Mucosa of stomach (tissue), 1 donor: ENCODE results near the gene RGS12.

Experiments
- H3K27me3 ChIP-seq: one replicate; pipeline ENCODE4 v1.7.0; 2013; ENCODE audit warnings: mild to moderate bottlenecking, low read length; ENCODE audit not compliant: control insufficient read depth, insufficient read depth
- H3K36me3 ChIP-seq: one replicate; pipeline ENCODE4 v1.7.0; 2013; ENCODE audit warnings: low read length; ENCODE audit not compliant: control insufficient read depth, insufficient read depth
- H3K4me1 ChIP-seq: one replicate; pipeline ENCODE4 v1.7.0; 2013; ENCODE audit warnings: mild to moderate bottlenecking, low read length; ENCODE audit not compliant: control insufficient read depth, insufficient read depth
- H3K4me3 ChIP-seq: one replicate; pipeline ENCODE4 v1.7.0; 2013; ENCODE audit warnings: low read length
- H3K9ac ChIP-seq: one replicate; pipeline ENCODE4 v1.7.0; 2013; ENCODE audit warnings: mild to moderate bottlenecking, low read length, moderate library complexity
- H3K9me3 ChIP-seq: one replicate; pipeline ENCODE4 v1.7.0; 2013; ENCODE audit warnings: mild to moderate bottlenecking, low read length, moderate library complexity; ENCODE audit not compliant: control insufficient read depth
- donor health status: Pancreatic carcinoma.

RGS12 gene

DNA sequence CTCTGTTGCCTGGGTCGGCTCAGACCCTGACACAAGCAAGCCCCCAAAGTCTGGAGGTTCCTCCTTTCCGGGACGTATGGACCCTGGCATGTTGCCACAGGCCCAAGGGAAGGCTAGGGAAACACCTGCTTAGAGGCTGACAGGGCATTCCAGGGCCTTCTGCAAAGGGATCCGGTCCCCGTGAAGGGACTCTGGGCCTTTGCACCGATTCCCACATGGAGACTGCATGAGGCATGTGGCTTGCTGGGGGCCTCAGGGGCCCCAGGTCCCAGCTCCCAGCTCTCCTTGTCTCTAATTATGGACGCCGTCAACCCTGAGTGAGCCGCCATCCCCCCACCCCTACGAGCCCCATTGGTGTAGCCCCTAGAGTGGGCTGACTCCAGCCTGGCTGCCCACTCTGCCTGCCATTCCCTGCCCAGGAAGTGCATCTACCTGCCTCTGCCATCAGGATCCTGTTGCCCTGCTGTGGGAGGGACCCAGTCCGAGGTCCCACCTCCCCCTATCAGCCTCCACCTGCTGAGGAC is 4.2 kb upstream of the RGS12 start:
- Histone ChIP-seq H3K4me1 (peaks cover 19% of the 10 kb centered on the region), H3K36me3 (no peaks in the 10 kb centered on the region), H3K9me3 (no peaks in the 10 kb centered on the region)

DNA sequence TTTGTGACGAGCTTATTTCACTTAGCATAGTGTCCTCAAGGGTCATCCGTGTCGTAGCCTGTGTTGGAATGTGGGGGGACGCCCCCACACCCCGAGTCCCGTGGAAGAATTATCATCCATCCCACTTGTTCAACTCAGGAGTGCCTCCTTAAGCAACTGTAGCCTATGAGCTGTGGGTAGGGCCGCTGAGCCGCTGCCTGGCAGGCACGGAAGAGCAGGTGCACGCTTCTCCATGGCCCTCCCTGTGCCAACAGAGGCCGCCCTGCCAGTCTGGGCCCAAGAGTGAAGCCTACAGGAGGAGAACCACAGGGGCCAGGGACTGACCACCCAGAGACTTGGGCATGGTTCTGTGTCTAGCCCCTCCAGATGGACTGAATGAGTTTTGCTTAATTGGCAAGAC is 2.3 kb upstream of the RGS12 start:
- Histone ChIP-seq H3K27me3 (peaks cover 22% of the 10 kb centered on the region), H3K4me3 (no peak overlapping the region), H3K36me3 (no peaks in the 10 kb centered on the region), H3K9ac (no peak overlapping the region), H3K4me1 (peaks cover 21% of the 10 kb centered on the region), H3K9me3 (no peaks in the 10 kb centered on the region)

More for the DNA sequence above, 4.2 kb upstream of the RGS12 start:
- no peak overlapping the region for H3K4me3 ChIP-seq
- H3K9ac ChIP-seq, result no peak overlapping the region
- peaks cover 33% of the 10 kb centered on the region for H3K27me3 ChIP-seq

DNA sequence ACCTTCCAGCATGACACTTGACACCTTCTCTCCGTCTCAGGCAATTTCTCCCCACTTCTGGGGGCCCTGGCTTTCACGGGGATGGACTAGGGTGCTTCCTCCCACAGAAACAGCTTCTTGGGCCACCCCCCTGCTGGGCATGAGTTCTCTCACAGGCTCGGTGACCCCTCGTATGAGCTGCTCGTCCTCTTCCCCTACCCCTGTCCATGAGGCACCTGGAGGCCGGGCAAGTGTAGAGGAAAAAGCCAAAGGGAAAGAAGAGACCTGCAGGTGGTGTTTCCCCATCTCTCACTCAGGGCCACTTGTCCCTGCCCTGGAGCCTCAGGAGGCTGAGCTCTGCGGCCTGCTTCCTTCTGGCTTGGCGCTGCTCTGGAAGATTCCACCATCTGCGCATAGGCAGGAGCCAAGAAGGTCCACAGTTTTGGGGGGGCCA is 1.9 kb upstream of the RGS12 start:
- H3K36me3 ChIP-seq, result no peaks in the 10 kb centered on the region
- H3K27me3 ChIP-seq, result peaks cover 18% of the 10 kb centered on the region
- H3K4me3 ChIP-seq, result no peak overlapping the region
- H3K9ac ChIP-seq, result no peak overlapping the region
- H3K4me1 ChIP-seq, result peaks cover 21% of the 10 kb centered on the region
- no peaks in the 10 kb centered on the region for H3K9me3 ChIP-seq

DNA sequence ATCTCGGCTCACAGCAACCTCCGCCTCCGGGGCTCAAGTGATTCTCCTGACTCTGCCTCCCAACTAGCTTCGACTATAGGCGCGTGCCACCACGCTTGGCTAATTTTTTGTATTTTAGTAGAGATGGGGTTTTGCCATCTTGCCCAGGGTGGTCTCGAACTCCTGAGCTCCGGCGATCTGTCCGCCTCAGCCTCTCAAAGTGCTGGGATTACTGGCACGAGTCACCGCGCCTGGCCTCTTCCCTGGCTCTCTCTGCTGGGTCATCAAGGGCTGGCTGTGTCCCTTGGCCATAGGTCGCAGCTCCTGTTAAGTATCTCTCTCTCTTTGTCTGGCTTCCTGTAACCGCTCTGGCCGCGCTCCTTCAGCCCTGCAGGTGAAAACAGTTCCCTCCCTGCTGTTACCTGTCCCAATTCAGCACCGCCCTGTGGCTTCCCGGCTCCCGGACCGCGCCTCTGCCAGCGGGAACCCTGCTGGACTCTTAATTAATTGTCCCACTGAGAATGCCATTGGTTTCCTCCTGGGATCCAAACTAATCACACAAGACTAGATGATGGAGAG is 1.3 kb upstream of the RGS12 start:
- Histone ChIP-seq H3K9ac (peak overlapping the region; percentile 56), H3K36me3 (no peaks in the 10 kb centered on the region), H3K27me3 (peaks cover 12% of the 10 kb centered on the region), H3K4me1 (peaks cover 21% of the 10 kb centered on the region), H3K4me3 (peak overlapping the region; percentile 23), H3K9me3 (no peaks in the 10 kb centered on the region)

DNA sequence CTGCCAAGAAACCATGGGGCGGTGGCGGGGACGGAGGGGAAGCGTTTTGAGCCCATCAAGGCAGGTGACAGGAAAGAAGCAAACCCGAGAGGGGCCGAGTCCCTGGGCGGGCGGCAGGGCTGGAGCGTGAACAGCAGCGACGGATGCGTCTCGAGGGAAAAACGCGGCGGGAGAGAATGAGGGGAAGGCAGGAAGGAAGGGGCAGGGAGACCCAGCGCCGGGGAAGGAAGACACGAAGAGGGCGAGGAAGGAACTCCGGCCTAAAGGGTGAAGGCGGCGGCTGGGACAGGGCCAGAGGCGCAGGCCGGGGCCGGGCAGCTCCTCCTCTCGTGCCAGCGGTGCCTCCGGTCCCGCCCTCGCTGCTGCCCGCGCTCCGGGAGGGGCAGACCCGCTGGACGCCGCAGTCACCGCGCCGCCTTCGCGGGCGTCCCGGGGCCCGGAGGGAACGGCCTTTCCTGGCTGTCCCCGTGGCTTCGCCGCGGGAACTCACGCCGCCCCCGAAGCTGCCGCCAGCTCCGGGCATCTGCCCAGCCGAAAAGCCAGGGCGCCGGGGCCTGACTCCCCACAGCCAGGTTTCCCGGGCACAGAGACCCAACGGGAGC is 751 bp upstream of the RGS12 start:
- H3K4me1 ChIP-seq, result peaks cover 17% of the 10 kb centered on the region
- H3K9ac ChIP-seq, result peak overlapping the region; percentile 56
- no peaks in the 10 kb centered on the region for H3K9me3 ChIP-seq
- H3K36me3 ChIP-seq, result no peaks in the 10 kb centered on the region
- peak overlapping the region; percentile 23 for H3K4me3 ChIP-seq
- H3K27me3 ChIP-seq, result peaks cover 6% of the 10 kb centered on the region

DNA sequence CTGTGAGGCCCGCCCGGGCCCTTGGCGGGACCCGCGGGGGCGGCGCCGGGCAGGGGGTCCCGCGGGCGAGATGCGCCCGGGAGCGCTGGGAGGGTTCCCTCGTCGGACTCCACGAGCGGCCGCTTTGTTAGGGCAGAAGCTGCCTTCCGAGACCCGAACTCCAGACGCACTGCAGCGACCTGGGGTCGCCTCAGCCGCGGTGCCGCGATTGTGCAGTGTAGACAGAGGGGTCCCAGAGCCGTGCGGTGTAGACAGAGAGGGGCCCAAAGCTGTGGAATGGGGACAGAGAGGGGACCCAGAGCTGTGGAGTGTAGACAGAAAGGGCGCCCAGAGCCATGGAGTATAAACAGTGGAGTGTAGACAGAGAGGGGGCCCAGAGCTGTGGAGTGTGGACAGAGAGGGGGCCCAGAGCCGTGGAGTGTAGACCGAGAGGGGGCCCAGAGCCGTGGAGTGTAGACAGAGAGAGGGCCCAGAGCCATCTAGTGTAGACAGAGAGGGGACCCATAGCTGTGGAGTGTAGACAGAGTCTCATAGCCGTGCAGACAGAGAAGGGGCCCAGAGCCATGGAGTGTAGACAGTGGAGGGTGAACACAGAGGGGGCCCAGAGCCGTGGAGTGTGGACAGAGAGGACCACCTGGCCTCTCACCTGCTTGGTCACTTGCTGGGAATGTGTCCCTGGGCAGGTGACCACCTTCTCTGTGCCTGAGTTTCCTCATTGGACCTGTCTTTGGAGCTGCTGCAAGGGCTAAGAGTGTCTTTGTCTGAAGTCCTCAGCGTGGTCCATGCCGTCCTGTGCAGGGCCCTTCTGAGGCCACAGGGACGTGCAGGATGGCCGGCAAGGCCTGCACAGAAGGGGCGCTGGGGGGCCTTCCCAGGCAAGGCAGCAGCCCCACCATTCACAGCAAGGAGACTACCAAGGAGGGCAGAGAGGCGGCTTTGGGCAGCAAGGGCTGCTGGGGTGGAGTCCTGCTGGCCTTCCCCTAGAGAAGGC is 875 bp downstream of the RGS12 start:
- Histone ChIP-seq H3K4me3 (peak overlapping the region; percentile 25), H3K9ac (peak overlapping the region; percentile 72), H3K4me1 (peaks cover 17% of the 10 kb centered on the region), H3K36me3 (no peaks in the 10 kb centered on the region), H3K27me3 (peaks cover 2% of the 10 kb centered on the region), H3K9me3 (no peaks in the 10 kb centered on the region)

DNA sequence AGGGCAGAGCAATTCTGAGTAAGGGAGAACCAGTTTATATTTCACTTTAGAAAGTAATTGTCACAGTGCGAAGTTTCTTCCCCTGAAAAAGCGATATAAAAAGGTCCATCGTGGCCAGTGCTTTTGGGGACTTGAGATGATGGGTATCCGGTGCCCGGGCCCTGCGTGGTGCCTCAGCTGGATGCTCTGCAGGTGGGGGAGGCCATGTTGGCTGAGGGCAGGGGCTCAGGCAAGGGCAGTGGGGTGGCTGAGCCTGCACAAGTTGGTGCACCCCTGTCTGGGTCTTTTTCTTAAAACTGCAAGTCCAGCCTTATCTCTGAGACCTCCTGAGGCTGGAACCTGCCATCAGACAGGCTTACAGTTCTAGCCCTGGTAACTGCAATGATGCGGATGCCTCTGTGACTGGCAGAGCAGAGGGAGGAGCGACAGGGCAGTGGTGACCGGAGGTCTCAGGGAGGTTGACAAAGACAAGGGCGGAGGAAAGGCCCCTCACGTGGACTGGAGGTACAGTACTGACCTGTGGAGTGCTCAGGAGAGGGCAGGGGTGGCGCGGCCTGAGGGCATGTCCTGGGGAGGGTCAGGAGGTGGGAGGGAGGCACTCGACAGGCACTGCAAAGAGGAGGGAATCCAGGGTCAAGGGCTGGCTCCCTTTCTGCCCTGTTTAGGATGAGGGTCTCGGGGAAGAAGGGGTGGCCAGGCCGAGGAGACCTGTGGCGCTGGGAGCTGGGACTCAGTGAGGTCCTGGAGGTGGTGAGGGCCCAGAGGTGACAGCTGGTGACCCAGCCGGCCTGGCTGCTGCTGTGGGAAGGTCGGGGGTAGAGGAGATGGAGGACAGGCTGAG is 1.8 kb downstream of the RGS12 start:
- no peak overlapping the region for H3K9ac ChIP-seq
- H3K27me3 ChIP-seq, result no peaks in the 10 kb centered on the region
- H3K4me3 ChIP-seq, result no peak overlapping the region
- no peaks in the 10 kb centered on the region for H3K9me3 ChIP-seq
- peaks cover 18% of the 10 kb centered on the region for H3K4me1 ChIP-seq
- no peaks in the 10 kb centered on the region for H3K36me3 ChIP-seq

DNA sequence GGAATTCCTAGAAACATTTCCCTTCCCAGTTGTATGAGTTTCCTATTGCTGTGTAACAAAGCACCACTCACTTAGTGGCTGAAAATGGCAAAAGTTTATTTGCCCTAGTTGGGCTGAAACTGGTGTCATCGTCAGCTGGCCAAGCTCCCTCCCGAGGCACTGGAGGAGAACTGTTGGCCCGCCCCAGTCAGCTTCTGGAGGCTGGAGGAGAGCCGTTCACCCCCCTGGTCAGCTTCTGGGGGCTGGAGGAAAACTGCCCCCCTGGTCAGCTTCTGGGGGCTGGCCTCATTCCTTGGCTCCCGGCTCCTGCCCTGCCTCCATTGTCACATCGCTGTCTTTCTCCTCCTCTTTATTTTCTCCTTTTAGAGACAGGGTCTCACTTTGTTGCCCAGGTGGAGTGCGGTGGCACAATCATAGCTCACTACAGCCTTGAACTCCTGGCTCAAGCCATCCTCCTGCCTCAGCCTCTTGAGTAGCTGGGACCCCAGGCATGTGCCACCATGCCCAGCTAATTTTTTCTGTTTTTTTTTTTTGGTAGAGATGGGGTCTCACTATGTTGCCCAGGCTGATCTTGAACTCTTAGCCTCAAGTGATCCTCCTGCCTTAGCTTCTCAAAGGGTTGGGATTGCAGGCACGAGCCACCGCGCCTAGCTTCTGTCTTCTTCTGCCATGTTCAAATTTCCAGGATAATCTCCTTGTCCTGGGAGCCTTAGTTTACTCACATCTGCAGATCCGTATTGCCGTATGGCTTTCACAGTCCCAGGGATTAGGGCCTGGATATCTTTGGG is 3.2 kb downstream of the RGS12 start:
- Histone ChIP-seq H3K9me3 (no peaks in the 10 kb centered on the region), H3K36me3 (no peaks in the 10 kb centered on the region), H3K4me3 (no peak overlapping the region), H3K27me3 (no peaks in the 10 kb centered on the region), H3K4me1 (peaks cover 27% of the 10 kb centered on the region), H3K9ac (no peak overlapping the region)

DNA sequence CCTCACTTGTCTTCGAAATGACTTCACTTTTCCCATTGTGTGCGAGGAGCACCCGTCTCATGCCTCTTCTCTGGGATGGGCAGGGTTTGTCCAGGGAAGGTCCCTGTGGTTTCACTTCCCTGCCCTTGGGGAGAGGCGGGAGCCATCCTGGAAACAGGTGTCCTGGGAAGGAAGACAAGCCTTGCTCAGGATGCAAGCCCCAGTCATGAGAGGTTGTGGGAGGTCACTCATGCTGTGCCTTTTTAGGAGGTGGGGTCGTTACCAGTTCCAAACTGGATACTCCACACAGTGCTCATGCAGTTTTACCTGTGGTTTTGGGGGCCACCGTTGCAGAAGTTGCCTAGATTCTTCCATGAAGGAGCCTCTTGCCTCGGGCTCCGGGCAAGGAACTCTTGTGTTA is 3.8 kb downstream of the RGS12 start:
- Histone ChIP-seq H3K27me3 (no peaks in the 10 kb centered on the region), H3K36me3 (no peaks in the 10 kb centered on the region), H3K9ac (no peak overlapping the region), H3K4me1 (peaks cover 27% of the 10 kb centered on the region), H3K9me3 (no peaks in the 10 kb centered on the region), H3K4me3 (no peak overlapping the region)

DNA sequence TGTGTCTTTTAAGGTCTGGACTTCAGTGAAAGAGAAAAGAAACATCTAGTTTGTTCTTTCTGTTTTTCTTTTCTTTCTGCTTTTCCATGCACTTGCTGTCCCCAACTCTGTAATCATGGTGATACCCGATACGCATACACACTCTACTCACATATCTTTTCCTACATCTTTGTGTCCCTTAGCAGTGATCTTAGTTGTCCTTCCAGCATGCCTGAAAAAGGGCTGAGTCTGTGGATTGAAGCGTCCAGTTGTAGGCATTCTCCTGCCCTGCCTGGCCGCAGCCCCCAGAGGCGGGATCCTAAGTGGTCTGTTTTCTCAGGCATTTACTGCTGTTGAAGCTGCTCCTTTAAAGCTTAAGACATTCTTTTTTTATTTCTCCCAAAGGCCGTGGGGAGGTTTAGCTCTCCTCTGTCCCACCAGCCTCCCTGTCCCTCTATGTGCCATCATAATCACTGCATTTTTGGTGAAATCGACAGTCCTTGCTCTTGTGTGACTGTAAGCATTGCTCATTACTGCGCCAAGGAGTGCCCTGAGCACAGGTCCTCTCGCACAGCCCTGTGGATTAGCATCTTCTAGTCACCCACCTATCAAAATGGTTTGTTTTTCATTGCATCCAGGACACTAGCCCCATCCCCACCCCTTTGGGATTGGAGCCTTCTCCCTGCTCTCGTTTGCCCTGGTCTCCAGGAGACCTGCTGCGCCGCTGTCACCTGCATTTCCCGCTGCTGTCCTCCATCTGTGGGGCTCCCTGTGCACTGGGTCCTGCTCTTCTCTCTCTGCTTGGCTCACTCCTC is 4.4 kb downstream of the RGS12 start:
- no peak overlapping the region for H3K9ac ChIP-seq
- H3K4me1 ChIP-seq, result peaks cover 29% of the 10 kb centered on the region
- no peaks in the 10 kb centered on the region for H3K36me3 ChIP-seq
- no peak overlapping the region for H3K4me3 ChIP-seq
- H3K27me3 ChIP-seq, result no peaks in the 10 kb centered on the region
- no peaks in the 10 kb centered on the region for H3K9me3 ChIP-seq
